GM12878 (cell line): Measurements from ENCODE around the gene CTRB1. TPM values are rescaled to one million over a fixed set of nuclear protein-coding genes. Genes with fewer than 3 reads are reported as not detected.

Experiments used
- ESRRA ChIP-seq: IDR thresholded peaks from 2 replicates; pipeline ENCODE4 v1.6.1; 2012; ENCODE audit warnings: mild to moderate bottlenecking, low read length, improper control_type of control experiment
- FOXK2 ChIP-seq: fragments of 450-650 bp; IDR thresholded peaks from 2 replicates; pipeline ENCODE4 v1.6.1; 2017; ENCODE audit warnings: mild to moderate bottlenecking, moderate library complexity
- KDM1A ChIP-seq: fragments of 200-600 bp; sonication (generic); IDR thresholded peaks from 2 replicates; pipeline ENCODE4 v1.6.1; 2016; ENCODE audit warnings: borderline replicate concordance
- MTA2 ChIP-seq: fragments of 450-650 bp; IDR thresholded peaks from 2 replicates; pipeline ENCODE4 v1.6.1; 2016; ENCODE audit warnings: low read depth, mild to moderate bottlenecking, moderate library complexity
- NBN ChIP-seq: fragments of 450-650 bp; IDR thresholded peaks from 2 replicates; pipeline ENCODE4 v1.6.1; 2016
- NR2C2 ChIP-seq: IDR thresholded peaks from 2 replicates; pipeline ENCODE4 v1.6.1; 2011; ENCODE audit warnings: borderline replicate concordance, low read depth; ENCODE audit not compliant: control insufficient read depth, insufficient read length
- RAD51 ChIP-seq: fragments of 450-650 bp; IDR thresholded peaks from 2 replicates; pipeline ENCODE4 v1.6.1; 2016; ENCODE audit warnings: moderate library complexity, mild to moderate bottlenecking, inconsistent platforms
- polyA plus RNA-seq, 11 experiments: library from polyadenylated mRNA; depleted of rRNA in 4 of 11; unstranded in 6 of 11; stranded (reverse) in 5 of 11; fragments of >200 nt; fragmentation: Nextera tagmentation in 4 of 11; fragmentation: Illumina TruSeq in 1 of 11; extraction: Ambion mirVana in 4 of 11; extraction: Trizol in 1 of 11; gene quantifications; 1 replicate in 1 of 11; 2 replicates in 10 of 11; pipeline versions ENCODE4 v1.2.1 to v1.2.3, GENCODE V29; 2011 to 2016; ENCODE audit warnings: inconsistent platforms in 2 of 11, missing spikeins in 2 of 11, low read depth in 1 of 11
- total RNA-seq, 4 experiments: library from RNA; depleted of rRNA in 3 of 4; stranded (reverse); fragments of >200 nt in 3 of 4; fragmentation: Illumina TruSeq in 1 of 4; extraction: Trizol in 1 of 4; gene quantifications; 2 replicates each; pipeline versions ENCODE4 v1.2.1 to v1.2.3, GENCODE V29; 2013 to 2021
- TF ChIP-seq, protein P1 (sequence below): fragments of 450-650 bp; IDR thresholded peaks from 2 replicates; pipeline ENCODE4 v1.6.1; 2017; ENCODE audit warnings: mild to moderate bottlenecking, moderate library complexity
- TF ChIP-seq, protein P2 (sequence below): IDR thresholded peaks from 2 replicates; pipeline ENCODE4 v1.6.1; 2011; ENCODE audit warnings: borderline replicate concordance, low read depth, mild to moderate bottlenecking, moderate library complexity, low read length; ENCODE audit not compliant: insufficient read depth, poor library complexity, severe bottlenecking
- TF ChIP-seq, protein P3 (sequence below): fragments of 450-650 bp; IDR thresholded peaks from 2 replicates; pipeline ENCODE4 v1.6.1; 2017; ENCODE audit warnings: mild to moderate bottlenecking, low read depth, inconsistent platforms; ENCODE audit not compliant: poor library complexity, severe bottlenecking

CTRB1 gene
- total and polyA plus RNA-seq, 10 of the 15 experiments (the other 5 are each of a cell fraction or from before 2014, with no cell fraction given): 0.28 to 4.4 TPM; not detected in 8

DNA sequence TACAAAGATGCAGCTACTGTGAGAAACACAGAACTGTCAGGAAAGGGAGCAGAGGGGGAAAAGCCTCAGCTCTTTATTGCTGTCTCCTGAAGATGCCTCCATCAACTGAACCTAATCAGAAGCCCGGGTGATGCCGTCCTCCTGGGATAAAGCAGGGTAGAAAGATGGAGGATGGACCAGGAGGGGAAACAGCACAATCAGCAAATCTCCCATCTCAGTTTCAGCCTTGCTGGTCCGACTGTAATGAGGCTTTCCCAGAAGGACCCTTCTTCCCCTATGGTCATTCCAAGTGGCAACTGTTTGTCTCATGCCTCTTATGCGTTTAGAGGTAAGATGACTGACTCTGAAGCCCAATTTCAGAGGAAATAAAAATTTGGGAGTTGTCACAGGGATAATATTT, 46.2 kb upstream of the CTRB1 start (continued):
- no peak for TF ChIP-seq NR2C2
- no peak for TF ChIP-seq FOXK2
- TF ChIP-seq, protein P1, sequence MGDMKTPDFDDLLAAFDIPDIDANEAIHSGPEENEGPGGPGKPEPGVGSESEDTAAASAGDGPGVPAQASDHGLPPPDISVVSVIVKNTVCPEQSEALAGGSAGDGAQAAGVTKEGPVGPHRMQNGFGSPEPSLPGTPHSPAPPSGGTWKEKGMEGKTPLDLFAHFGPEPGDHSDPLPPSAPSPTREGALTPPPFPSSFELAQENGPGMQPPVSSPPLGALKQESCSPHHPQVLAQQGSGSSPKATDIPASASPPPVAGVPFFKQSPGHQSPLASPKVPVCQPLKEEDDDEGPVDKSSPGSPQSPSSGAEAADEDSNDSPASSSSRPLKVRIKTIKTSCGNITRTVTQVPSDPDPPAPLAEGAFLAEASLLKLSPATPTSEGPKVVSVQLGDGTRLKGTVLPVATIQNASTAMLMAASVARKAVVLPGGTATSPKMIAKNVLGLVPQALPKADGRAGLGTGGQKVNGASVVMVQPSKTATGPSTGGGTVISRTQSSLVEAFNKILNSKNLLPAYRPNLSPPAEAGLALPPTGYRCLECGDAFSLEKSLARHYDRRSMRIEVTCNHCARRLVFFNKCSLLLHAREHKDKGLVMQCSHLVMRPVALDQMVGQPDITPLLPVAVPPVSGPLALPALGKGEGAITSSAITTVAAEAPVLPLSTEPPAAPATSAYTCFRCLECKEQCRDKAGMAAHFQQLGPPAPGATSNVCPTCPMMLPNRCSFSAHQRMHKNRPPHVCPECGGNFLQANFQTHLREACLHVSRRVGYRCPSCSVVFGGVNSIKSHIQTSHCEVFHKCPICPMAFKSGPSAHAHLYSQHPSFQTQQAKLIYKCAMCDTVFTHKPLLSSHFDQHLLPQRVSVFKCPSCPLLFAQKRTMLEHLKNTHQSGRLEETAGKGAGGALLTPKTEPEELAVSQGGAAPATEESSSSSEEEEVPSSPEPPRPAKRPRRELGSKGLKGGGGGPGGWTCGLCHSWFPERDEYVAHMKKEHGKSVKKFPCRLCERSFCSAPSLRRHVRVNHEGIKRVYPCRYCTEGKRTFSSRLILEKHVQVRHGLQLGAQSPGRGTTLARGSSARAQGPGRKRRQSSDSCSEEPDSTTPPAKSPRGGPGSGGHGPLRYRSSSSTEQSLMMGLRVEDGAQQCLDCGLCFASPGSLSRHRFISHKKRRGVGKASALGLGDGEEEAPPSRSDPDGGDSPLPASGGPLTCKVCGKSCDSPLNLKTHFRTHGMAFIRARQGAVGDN: no peak
- TF ChIP-seq, protein P2, sequence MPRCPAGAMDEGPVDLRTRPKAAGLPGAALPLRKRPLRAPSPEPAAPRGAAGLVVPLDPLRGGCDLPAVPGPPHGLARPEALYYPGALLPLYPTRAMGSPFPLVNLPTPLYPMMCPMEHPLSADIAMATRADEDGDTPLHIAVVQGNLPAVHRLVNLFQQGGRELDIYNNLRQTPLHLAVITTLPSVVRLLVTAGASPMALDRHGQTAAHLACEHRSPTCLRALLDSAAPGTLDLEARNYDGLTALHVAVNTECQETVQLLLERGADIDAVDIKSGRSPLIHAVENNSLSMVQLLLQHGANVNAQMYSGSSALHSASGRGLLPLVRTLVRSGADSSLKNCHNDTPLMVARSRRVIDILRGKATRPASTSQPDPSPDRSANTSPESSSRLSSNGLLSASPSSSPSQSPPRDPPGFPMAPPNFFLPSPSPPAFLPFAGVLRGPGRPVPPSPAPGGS: no peak
- no peak for TF ChIP-seq NBN
- TF ChIP-seq, protein P3, sequence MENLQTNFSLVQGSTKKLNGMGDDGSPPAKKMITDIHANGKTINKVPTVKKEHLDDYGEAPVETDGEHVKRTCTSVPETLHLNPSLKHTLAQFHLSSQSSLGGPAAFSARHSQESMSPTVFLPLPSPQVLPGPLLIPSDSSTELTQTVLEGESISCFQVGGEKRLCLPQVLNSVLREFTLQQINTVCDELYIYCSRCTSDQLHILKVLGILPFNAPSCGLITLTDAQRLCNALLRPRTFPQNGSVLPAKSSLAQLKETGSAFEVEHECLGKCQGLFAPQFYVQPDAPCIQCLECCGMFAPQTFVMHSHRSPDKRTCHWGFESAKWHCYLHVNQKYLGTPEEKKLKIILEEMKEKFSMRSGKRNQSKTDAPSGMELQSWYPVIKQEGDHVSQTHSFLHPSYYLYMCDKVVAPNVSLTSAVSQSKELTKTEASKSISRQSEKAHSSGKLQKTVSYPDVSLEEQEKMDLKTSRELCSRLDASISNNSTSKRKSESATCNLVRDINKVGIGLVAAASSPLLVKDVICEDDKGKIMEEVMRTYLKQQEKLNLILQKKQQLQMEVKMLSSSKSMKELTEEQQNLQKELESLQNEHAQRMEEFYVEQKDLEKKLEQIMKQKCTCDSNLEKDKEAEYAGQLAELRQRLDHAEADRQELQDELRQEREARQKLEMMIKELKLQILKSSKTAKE: no peak
- no peak for TF ChIP-seq KDM1A
- no peak for TF ChIP-seq MTA2
- no peak for TF ChIP-seq ESRRA
- TF ChIP-seq RAD51: no peak
